Activated CD4-positive, alpha-beta T cell treated with anti-CD3 and anti-CD28 coated beads for 24 hours (primary cell): Measurements from ENCODE around the gene RELA.

Experiments
- DNase-seq, 2 donors: peaks; one replicate each; pipeline ENCODE4 v3.0.0-alpha.2; 2020; ENCODE audit warnings: low read depth in 2 of 2

RELA gene

DNA sequence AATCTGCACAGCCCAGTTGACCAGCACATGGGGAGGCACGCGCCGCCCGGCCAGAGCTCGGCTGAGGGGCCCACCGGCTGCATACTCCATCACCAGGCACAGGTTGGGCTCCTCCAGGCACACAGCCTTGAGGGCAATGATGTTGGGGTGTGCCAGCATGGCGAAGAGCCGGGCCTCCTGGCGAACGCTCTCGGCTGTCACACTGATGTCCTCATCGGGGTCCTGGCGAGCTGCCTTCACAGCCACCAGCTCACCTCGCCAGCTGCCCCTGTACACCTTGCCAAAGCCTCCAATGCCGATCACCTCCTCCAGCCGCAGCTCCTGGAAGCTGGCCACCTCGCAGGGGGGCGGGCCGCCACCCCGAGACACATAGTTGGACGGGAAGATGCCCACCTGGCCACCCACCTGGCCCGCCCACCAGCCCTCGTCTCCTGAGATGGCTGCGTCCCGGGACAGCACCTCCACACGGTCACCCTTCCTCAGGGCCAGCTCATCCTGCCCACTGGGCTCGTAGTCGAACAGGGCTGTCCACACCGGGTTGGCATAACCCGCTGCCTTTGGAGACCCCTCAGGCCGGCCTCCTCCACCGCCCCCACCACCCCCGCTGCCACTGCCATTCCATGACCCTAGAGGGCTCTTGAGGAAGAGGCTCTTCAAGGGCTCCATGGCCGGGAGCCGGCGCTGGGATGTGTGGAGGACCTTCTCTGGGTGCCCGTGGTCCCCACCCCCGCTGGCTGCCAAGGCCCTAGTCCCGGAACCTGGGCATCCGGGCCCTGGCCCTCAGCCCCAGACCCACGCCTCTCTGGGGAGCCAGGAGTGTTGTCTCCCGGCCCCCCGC is 49.4 kb downstream of the RELA start:
- DNase-seq, result no peak

DNA sequence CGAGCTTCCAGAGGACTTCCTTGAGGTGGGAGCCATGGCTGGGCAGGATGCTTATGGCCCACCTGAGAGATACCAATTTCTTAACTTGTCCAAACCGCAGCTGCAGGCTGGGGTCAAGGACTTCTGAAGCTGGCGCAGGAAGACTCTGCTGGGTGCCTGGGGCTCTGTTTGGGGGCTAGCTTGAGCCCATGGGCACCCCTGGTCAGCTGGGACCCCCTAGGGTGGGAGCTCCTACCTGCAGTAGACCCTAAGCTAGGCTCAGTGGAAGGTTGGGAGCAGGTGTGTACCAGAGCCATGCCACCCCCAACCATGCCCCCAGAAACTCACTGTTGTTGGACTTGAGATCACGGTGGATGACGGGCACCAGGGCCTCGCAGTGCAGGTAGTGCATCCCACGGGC is 50.0 kb downstream of the RELA start:
- no peak for DNase-seq

DNA sequence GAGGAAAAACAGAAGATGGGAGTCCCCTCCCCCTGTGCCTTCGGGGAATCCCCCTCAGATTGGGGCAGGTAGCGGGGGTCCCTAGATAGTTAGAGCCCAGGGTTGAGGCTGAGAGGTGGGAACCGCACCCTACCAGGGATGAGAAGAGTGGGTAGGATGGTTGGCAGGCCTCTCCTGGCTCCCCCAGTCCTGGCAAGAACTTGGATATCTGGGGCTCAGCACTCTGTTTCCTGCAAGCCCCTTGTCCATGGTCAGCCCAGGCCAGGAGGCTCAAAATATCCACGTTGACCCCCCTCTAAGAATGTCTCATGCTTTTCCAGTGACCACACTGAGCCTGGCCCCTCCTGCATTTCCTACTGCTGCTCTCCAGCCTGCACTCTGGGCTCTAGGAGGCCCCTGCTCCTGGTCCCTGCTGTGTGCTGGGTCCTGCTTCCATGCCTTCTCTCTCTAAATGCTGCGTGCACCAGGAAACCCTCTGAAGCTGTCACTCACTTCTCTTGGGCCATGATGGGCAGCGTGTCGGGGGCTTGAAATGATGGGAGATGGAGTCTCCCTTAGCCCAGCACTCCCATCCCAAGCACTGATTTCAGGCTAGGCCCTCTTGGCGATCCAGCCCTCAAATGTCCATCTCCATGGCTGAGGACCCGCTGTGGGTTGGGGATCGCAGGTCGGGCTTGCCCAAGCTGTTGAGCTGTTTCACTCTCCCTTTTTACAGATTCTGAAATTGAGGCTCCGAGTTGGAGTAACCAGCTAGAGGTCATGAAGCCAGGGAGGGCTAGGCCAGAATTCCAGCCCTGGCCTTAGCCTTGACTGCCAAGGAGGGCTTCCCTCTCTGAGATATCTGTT is 50.7 kb downstream of the RELA start:
- no peak for DNase-seq

DNA sequence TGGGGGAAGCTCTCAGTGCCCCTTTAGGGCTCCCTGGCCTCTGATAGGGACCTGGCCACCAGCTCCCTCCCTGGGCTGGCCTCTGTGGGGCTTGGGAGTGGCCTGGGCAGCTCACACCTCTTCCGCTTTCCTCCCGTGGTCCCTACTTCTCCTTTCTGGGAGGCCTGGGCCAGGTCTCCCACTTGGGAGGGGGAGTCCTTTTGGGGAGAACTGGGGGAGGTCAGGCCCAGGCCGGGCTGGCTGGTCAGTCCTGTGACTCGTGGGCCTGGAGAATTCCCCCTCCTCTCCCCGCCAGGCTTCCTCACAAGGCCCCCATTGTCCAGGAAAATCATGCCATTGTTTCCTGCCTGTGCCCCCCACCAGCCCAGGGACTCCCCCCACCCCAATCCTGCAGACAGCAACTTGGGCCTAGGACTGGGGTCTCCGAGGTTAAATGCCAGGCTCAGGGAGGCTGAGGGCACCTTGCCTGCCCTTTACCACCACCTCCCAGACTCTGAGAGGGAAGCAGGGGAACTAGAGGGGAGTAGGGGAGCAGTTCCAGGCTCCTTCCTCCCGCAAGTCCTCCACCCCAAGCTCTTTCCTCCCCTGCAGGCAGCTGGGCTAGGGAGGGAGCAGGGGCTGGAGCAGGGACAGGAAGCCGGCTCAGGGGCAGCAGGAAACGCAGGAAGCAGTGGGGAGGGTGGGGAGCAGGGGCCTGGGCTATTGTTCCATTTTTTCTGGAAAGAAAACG is 51.5 kb downstream of the RELA start:
- DNase-seq, result no peak

DNA sequence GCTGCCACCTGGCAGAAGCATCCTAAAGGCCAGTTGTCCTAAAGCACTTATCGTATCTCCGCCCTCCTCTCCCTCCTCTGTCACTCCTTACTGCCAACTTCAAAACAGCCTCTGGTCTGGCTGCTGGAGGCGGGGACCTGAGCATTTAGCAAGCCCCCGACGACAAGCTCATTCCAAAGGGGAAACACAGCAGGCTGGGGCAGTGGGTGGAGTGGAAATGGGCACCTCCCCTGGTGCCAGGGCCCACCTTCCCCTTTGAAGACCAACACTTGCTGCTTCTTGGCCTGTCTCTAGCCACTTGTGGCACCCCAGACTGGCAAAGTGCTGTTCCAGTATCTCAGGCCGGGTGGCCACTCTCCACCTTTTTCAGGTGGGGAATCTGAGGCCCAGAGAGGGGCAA is 52.3 kb downstream of the RELA start:
- no peak for DNase-seq

DNA sequence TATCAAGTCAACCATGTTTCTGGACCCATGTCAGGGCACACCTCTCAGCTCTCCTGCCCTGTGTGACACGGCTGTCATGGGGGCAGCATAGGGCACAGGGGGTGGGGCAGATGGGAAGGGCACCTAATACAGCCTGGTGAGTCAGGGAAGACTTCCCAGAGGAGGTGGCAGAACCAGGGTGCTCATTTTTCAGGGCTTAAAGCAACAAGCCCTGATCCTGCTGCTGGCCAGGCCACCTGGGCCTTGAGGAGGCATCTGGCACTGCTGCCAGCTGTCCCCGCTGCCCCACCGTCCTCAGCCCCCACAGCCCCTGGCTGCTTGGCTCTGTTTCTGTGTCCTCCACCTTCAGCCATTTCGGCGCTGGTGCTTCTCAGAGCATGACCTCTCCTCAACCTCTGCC is 53.1 kb downstream of the RELA start:
- no peak for DNase-seq

DNA sequence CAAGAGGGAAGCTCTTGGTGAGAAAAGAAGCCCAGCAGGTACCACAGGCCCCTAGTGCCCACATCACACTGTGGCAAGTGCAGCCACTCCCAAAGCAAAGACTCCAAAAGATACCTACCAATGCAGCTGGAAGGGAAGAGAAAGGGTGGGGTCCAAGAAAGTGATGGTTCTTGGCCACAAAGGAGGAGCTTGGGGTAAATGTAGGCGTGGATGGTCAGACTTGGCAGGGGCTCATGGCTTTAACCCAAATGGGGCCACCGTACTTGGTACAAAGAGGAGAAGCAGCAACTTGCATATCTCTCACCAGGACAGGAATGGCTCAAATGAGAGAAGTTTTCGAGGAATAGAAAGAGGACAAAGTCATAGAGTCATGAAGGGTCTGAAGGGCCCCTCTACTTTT is 53.5 kb downstream of the RELA start:
- no peak for DNase-seq

DNA sequence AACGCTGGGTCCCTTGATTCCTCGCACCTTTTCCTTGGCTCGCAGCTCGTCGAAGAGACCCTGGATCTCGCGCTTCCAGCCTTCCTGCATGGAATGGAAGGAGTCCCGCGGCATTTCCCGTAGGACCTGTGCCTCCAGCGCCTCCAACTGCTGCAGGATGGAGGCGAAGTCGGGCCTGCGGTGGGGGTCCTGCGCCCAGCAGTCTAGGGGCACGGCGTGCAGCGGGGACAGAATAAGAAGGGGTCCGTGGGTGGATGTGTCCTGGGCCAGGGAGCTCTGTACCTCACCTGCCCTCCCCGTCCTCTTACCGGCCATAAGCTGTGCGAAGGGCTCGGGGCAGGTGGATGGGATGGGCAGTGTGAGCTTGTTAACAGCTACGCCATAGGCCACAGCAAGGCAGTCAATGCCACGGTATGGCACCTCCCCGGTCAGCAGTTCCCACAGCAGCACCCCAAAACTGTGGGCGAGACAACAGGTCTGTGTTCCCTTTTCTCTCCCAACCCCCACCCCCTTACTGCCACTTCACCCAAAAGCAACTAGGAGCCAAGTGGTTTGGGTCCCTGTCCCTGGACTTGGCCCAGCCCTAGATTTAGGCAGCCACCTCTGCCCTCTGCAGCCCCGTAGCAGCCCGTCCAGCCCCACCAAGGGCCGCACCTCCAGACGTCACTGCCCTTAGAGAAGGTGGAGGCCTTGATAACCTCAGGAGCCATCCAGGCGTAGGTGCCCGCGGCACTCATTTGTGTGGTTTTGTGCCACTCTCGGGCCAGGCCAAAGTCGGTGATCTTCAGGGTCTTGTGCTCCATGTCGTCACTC is 54.9 kb downstream of the RELA start:
- no peak for DNase-seq

DNA sequence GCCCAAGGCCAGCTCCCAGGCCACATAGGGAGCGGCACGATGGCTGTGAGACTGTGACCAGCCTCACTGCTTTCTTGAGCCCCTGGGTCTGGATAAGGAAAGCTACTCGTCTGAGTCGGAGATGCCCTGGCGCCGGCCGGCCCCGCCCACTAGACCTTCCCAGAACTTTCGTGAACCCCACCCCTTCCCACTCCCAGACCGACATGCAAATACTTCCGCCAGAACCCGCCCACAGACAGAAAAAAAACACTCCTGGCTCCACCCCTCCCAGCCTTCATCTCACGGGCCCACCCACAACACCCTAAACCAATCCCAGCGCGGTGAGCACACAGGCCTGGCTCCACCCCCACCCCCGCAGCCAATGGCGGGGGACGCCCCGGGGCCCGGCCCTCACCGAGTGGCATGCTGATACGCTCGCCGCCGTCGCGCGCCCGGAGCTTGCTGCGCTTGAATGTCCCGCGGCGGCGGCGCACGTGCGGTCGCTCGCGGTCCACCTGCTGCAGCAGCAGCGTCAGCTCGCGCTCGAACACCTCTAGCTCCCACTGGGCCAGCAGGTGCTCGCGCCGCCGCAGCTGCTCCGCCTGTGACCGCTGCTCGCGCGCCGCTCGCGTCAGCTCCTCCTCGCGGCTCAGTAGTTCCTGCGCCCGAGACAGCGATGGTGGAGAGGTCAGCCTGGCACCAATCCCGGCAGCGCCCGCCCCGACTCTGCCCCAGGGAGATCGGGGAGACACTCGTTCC is 55.7 kb downstream of the RELA start:
- DNase-seq, result no peak

DNA sequence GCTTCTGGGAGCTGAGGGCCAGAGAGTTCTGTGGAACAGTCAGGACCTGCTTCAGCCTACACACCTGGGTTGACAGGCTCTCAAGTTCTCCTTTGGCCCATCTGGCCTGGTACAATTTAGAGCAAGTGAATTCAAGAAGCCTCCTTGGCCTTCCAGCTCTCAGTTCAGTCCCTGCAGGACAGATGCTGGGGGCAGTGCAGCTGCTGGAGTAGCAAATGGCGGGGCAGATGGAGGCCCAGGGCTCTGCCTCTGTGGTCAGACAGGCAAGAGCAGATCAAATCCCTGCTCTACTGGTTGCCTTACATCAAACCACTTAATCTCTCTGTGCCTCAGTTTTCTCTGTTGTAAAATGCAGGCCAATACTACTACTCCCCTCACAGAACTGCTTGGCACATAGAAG is 58.5 kb downstream of the RELA start:
- no peak for DNase-seq
